Keratinocyte (primary cell): ENCODE data around the gene SLC6A7. TPM values are rescaled to one million over a fixed set of nuclear protein-coding genes. Genes with fewer than 3 reads are reported as not detected.

ENCODE experiments used
- DNase-seq: peaks from one replicate; pipeline ENCODE4 v3.0.0-alpha.2; 2011; ENCODE audit warnings: low read depth, missing footprints, low spot score
- FAIRE-seq: peaks from 2 replicates; lab custom pipeline; 2011; peaks lifted over from hg19 to GRCh38; lab: Jason Lieb, UNC
- H2AFZ ChIP-seq: 2 replicates; pipeline ENCODE4 v1.6.0; 2012; ENCODE audit warnings: low read length, control low read depth, inconsistent platforms; ENCODE audit not compliant: control insufficient read depth
- H3K27ac ChIP-seq: 2 replicates; pipeline ENCODE4 v1.5.1; 2011; ENCODE audit warnings: low read length; ENCODE audit not compliant: control insufficient read depth, insufficient read depth
- H3K27me3 ChIP-seq: 3 replicates; pipeline ENCODE4 v1.6.0; 2011; ENCODE audit warnings: low read length; ENCODE audit not compliant: control insufficient read depth, insufficient read depth; ENCODE audit errors: extremely low read depth
- H3K36me3 ChIP-seq, 2 experiments: 2 replicates in 1 of 2; 3 replicates in 1 of 2; pipeline ENCODE4 v1.5.1; 2011; ENCODE audit warnings: low read length in 2 of 2, mild to moderate bottlenecking in 1 of 2; ENCODE audit not compliant: control insufficient read depth in 2 of 2, insufficient read depth in 2 of 2; ENCODE audit errors: extremely low read depth in 1 of 2
- H3K4me1 ChIP-seq: 3 replicates; pipeline ENCODE4 v1.5.1; 2011; ENCODE audit warnings: low read length; ENCODE audit not compliant: control insufficient read depth, insufficient read depth; ENCODE audit errors: extremely low read depth
- H3K4me2 ChIP-seq: 3 replicates; pipeline ENCODE4 v1.6.0; 2011; ENCODE audit warnings: low read depth, low read length; ENCODE audit not compliant: control insufficient read depth, insufficient read depth; ENCODE audit errors: extremely low read depth
- H3K4me3 ChIP-seq, 3 experiments: fragments of 200-600 bp in 1 of 3; sonication (generic) in 1 of 3; 2 replicates in 2 of 3; 3 replicates in 1 of 3; pipeline ENCODE4 v1.5.1; 2011 to 2016; ENCODE audit warnings: low read length in 3 of 3, mild to moderate bottlenecking in 3 of 3, control low read depth in 2 of 3, inconsistent platforms in 1 of 3, low read depth in 1 of 3, mixed read lengths in 1 of 3, mixed run types in 1 of 3, moderate library complexity in 1 of 3; ENCODE audit not compliant: control insufficient read depth in 2 of 3, insufficient read depth in 2 of 3; ENCODE audit errors: extremely low read depth in 1 of 3
- H3K79me2 ChIP-seq: 2 replicates; pipeline ENCODE4 v1.6.0; 2012; ENCODE audit warnings: low read length; ENCODE audit not compliant: control insufficient read depth, insufficient read depth
- H3K9ac ChIP-seq: 3 replicates; pipeline ENCODE4 v1.6.0; 2011; ENCODE audit warnings: low read length; ENCODE audit not compliant: control insufficient read depth, insufficient read depth; ENCODE audit errors: extremely low read depth
- H3K9me1 ChIP-seq: 3 replicates; pipeline ENCODE4 v1.6.0; 2011; ENCODE audit warnings: low read length; ENCODE audit not compliant: control insufficient read depth, insufficient read depth; ENCODE audit errors: extremely low read depth
- H3K9me3 ChIP-seq: 2 replicates; pipeline ENCODE4 v1.5.1; 2012; ENCODE audit warnings: low read depth, low read length; ENCODE audit not compliant: control insufficient read depth
- H4K20me1 ChIP-seq: 3 replicates; pipeline ENCODE4 v1.6.0; 2011; ENCODE audit warnings: low read length; ENCODE audit not compliant: control insufficient read depth, insufficient read depth; ENCODE audit errors: extremely low read depth
- CTCF ChIP-seq, 3 experiments: IDR thresholded peaks in 1 of 3; conservative IDR thresholded peaks in 1 of 3; optimal IDR thresholded peaks in 1 of 3; 2 replicates in 2 of 3; 3 replicates in 1 of 3; pipeline versions ENCODE3 to v1.5.1; 2011; ENCODE audit warnings: low read length in 3 of 3, mild to moderate bottlenecking in 3 of 3, moderate library complexity in 2 of 3, control low read depth in 1 of 3, inconsistent platforms in 1 of 3; ENCODE audit not compliant: insufficient read depth in 2 of 3; ENCODE audit errors: extremely low read depth in 1 of 3
- EZH2 ChIP-seq: IDR thresholded peaks from one replicate; pipeline ENCODE4 v1.6.1; 2012; ENCODE audit warnings: inconsistent platforms, mild to moderate bottlenecking, low read length, moderate library complexity
- dilution Hi-C: fragments of 300-500 bp; cut with MboI; formaldehyde crosslinking; loops from one replicate; pipeline ENCODE4 v1.7.0; 2020; ENCODE audit warnings: low sequenced_read_pairs; ENCODE audit not compliant: extremely low pct_ligation_motif_present
- polyA plus RNA-seq, 5 experiments: library from polyadenylated mRNA; depleted of rRNA in 3 of 5; stranded (reverse) in 3 of 5; stranded (forward) in 1 of 5; unstranded in 1 of 5; fragments of >200 nt; gene quantifications; 1 replicate in 1 of 5; 2 replicates in 3 of 5; 3 replicates in 1 of 5; pipeline versions ENCODE4 v1.2.1 to v1.2.3, GENCODE V29; 2011 to 2012; ENCODE audit warnings: missing spikeins in 2 of 5, low read depth in 1 of 5, low replicate concordance in 1 of 5

The SLC6A7 gene
- polyA plus RNA-seq, 1 donor (not counting 4 experiments of a cell fraction or from before 2014, with no cell fraction given) = not detected

GRCh38 chr5:150146235-150146634 is 43.6 kb upstream of the SLC6A7 start:
- Histone ChIP-seq H3K27ac (no peak overlapping the region), H3K27me3 (no peaks in the 10 kb centered on the region), H3K4me2 (no peak overlapping the region), H3K9ac (no peak overlapping the region), H3K4me3 (no peak overlapping the region), H3K9me1 (no peaks in the 10 kb centered on the region), H3K36me3 (no peaks in the 10 kb centered on the region), H3K79me2 (no peaks in the 10 kb centered on the region), H4K20me1 (no peaks in the 10 kb centered on the region), H3K4me1 (peaks cover 12% of the 10 kb centered on the region), H2AFZ (no peak overlapping the region), H3K9me3 (no peaks in the 10 kb centered on the region)
- no peak for FAIRE-seq
- TF ChIP-seq EZH2 = no peak
- dilution Hi-C loops = no loop called here
- no peak for DNase-seq

- Histone ChIP-seq H2AFZ (no peak overlapping the region), H3K9ac (no peak overlapping the region), H3K4me1 (peaks cover 12% of the 10 kb centered on the region), H3K4me2 (no peak overlapping the region), H3K27ac (no peak overlapping the region), H3K36me3 (no peaks in the 10 kb centered on the region), H3K9me3 (no peaks in the 10 kb centered on the region), H3K9me1 (no peaks in the 10 kb centered on the region), H3K4me3 (no peak overlapping the region), H3K79me2 (no peaks in the 10 kb centered on the region), H4K20me1 (no peaks in the 10 kb centered on the region), H3K27me3 (peaks cover under 1% of the 10 kb centered on the region)
- dilution Hi-C loops = no loop called here
- TF ChIP-seq CTCF (optimal IDR thresholded peaks at IDR 0.05 in 1 of 3, IDR thresholded peaks at IDR 0.05 in 1 of 3, conservative IDR thresholded peaks at IDR 0.05 in 1 of 3; ENCODE audit: extremely low read depth in 1 of 3, insufficient read depth in 2 of 3, low read length in 3 of 3) (no peak), EZH2 (no peak)
- no peak for FAIRE-seq
- DNase-seq = no peak
These were observed 42.8 kb upstream of the SLC6A7 start for GRCh38 chr5:150146862-150147601.
